SK-N-SH treated with all-trans-retinoic acid at 6 μM for 48 hours (cell line): ENCODE data around the gene PALD1.

Experiments
- ATAC-seq: fragments of 200-7000 bp; cut with Tn5 transposase; 3 replicates; pipeline ENCODE4 v1.9.1; 2020; ENCODE audit warnings: mild to moderate bottlenecking, moderate library complexity
- BACH2 ChIP-seq: fragments of 250-450 bp; sonication (Bioruptor Pico); IDR thresholded peaks from 2 replicates; pipeline ENCODE4 v1.9.0; 2021; ENCODE audit warnings: mild to moderate bottlenecking, borderline replicate concordance
- CREB5 ChIP-seq: fragments of 250-450 bp; sonication (Bioruptor Pico); IDR thresholded peaks from 2 replicates; pipeline ENCODE4 v1.5.1; 2020; ENCODE audit warnings: low read depth, mild to moderate bottlenecking, moderate library complexity
- CSDC2 ChIP-seq: fragments of 250-450 bp; sonication (Bioruptor Pico); IDR thresholded peaks from 2 replicates; pipeline ENCODE4 v1.5.0; 2020; ENCODE audit warnings: mild to moderate bottlenecking, moderate library complexity
- ISL1 ChIP-seq: fragments of 250-450 bp; sonication (Bioruptor Pico); IDR thresholded peaks from 2 replicates; pipeline ENCODE4 v2.1.2; 2022; ENCODE audit warnings: mild to moderate bottlenecking, moderate library complexity
- OSR1 ChIP-seq: fragments of 250-450 bp; sonication (Bioruptor Pico); IDR thresholded peaks from 2 replicates; pipeline ENCODE4 v1.8.0; 2022; ENCODE audit warnings: moderate library complexity, mild to moderate bottlenecking, inconsistent platforms
- PATZ1 ChIP-seq: fragments of 250-450 bp; sonication (Bioruptor Pico); IDR thresholded peaks from 2 replicates; pipeline ENCODE4 v1.8.0; 2020; ENCODE audit warnings: mild to moderate bottlenecking, moderate library complexity, borderline replicate concordance
- POU6F1 ChIP-seq: fragments of 250-450 bp; sonication (Bioruptor Pico); IDR thresholded peaks from 2 replicates; pipeline ENCODE4 v1.8.0; 2021; ENCODE audit warnings: low read depth, mild to moderate bottlenecking, moderate library complexity, borderline replicate concordance
- PPARA ChIP-seq: fragments of 250-450 bp; sonication (Bioruptor Pico); IDR thresholded peaks from 2 replicates; pipeline ENCODE4 v1.5.0; 2020; ENCODE audit warnings: mild to moderate bottlenecking, borderline replicate concordance
- RARB ChIP-seq: fragments of 250-450 bp; sonication (Bioruptor Pico); IDR thresholded peaks from 2 replicates; pipeline ENCODE4 v1.8.0; 2021; ENCODE audit warnings: mild to moderate bottlenecking, moderate library complexity
- SNAI2 ChIP-seq: fragments of 250-450 bp; sonication (Bioruptor Pico); IDR thresholded peaks from 2 replicates; pipeline ENCODE4 v1.5.0; 2020; ENCODE audit warnings: mild to moderate bottlenecking, moderate library complexity
- TCF4 ChIP-seq: fragments of 250-450 bp; sonication (Bioruptor Pico); IDR thresholded peaks from 2 replicates; pipeline ENCODE4 v1.8.0; 2021; ENCODE audit warnings: mild to moderate bottlenecking, moderate library complexity, borderline replicate concordance
- TOX ChIP-seq: fragments of 250-450 bp; sonication (Bioruptor Pico); IDR thresholded peaks from 2 replicates; pipeline ENCODE4 v1.8.0; 2021; ENCODE audit warnings: mild to moderate bottlenecking, moderate library complexity, borderline replicate concordance
- TSHZ2 ChIP-seq: fragments of 250-450 bp; sonication (Bioruptor Pico); IDR thresholded peaks from 2 replicates; pipeline ENCODE4 v1.5.0; 2020; ENCODE audit warnings: mild to moderate bottlenecking, moderate library complexity
- ZC3H10 ChIP-seq: fragments of 250-450 bp; sonication (Bioruptor Pico); IDR thresholded peaks from 2 replicates; pipeline ENCODE4 v1.5.1; 2021; ENCODE audit warnings: mild to moderate bottlenecking, moderate library complexity
- ZFP3 ChIP-seq: fragments of 250-450 bp; sonication (Bioruptor Pico); IDR thresholded peaks from 2 replicates; pipeline ENCODE4 v1.5.0; 2020; ENCODE audit warnings: mild to moderate bottlenecking, moderate library complexity
- ZFP30 ChIP-seq: fragments of 450-650 bp; formaldehyde crosslinking; IDR thresholded peaks from 2 replicates; pipeline ENCODE4 v1.5.0; 2022; ENCODE audit warnings: mild to moderate bottlenecking, moderate library complexity
- ZNF70 ChIP-seq: fragments of 450-650 bp; formaldehyde crosslinking; IDR thresholded peaks from 2 replicates; pipeline ENCODE4 v1.5.0; 2020; ENCODE audit warnings: mild to moderate bottlenecking, moderate library complexity
- ZNF8 ChIP-seq: fragments of 450-650 bp; formaldehyde crosslinking; IDR thresholded peaks from 2 replicates; pipeline ENCODE4 v1.5.0; 2020; ENCODE audit warnings: mild to moderate bottlenecking, moderate library complexity

The PALD1 gene

GRCh38 chr10:70584909-70585544, 106.5 kb downstream of the PALD1 start:
- TF ChIP-seq ZNF70 (CRISPR knock-in tag) (no peak), CSDC2 (CRISPR knock-in tag) (no peak), ZC3H10 (CRISPR knock-in tag) (no peak), PATZ1 (CRISPR knock-in tag) (no peak), TCF4 (CRISPR knock-in tag) (peak; percentile 27; the same call in 1 of the 2 replicates)
- TF ChIP-seq, all 23 proteins: peak for 1
- ATAC-seq, result peak; percentile 80

GRCh38 chr10:70585578-70586169, 107.1 kb downstream of the PALD1 start:
- ATAC-seq, result no peak; the same call in 2 of the 3 replicates

GRCh38 chr10:70586348-70586930, 107.9 kb downstream of the PALD1 start:
- no peak for TF ChIP-seq RARB (CRISPR knock-in tag)
- no peak for TF ChIP-seq TCF4 (CRISPR knock-in tag)
- TF ChIP-seq POU6F1 (CRISPR knock-in tag), result no peak
- TF ChIP-seq PPARA (CRISPR knock-in tag), result no peak
- no peak for TF ChIP-seq TOX (CRISPR knock-in tag)
- no peak for TF ChIP-seq ZFP30 (CRISPR knock-in tag)
- no peak for TF ChIP-seq ZFP3 (CRISPR knock-in tag)
- TF ChIP-seq SNAI2 (CRISPR knock-in tag), result no peak
- no peak for TF ChIP-seq BACH2 (CRISPR knock-in tag)
- no peak for TF ChIP-seq ZNF70 (CRISPR knock-in tag)
- no peak for TF ChIP-seq CREB5 (CRISPR knock-in tag)
- no peak for TF ChIP-seq CSDC2 (CRISPR knock-in tag)
- ATAC-seq, result no peak

More at GRCh38 chr10:70585578-70586169, 107.1 kb downstream of the PALD1 start:
- TF ChIP-seq ISL1 (CRISPR knock-in tag) (no peak), RARB (CRISPR knock-in tag) (no peak), OSR1 (CRISPR knock-in tag) (no peak), PATZ1 (CRISPR knock-in tag) (no peak), TSHZ2 (CRISPR knock-in tag) (no peak), ZNF8 (CRISPR knock-in tag) (no peak), ZFP30 (CRISPR knock-in tag) (no peak), BACH2 (CRISPR knock-in tag) (no peak), CREB5 (CRISPR knock-in tag) (no peak), CSDC2 (CRISPR knock-in tag) (no peak)
